ENCODE results near the gene EZH2.

GRCh38 chr7:148884299-148885022 lies 370 bp upstream of the EZH2 start:
- no peak for TF ChIP-seq CTCF (IDR thresholded peaks at IDR 0.05 in 4 of 5, conservative IDR thresholded peaks at IDR 0.05 in 1 of 5)
- TF ChIP-seq POLR2A (IDR thresholded peaks at IDR 0.05), result peak; percentile 91 to 92
